G401 (cell line): ENCODE measurements around the gene GIMAP2. TPM values are rescaled to one million over a fixed set of nuclear protein-coding genes. Genes with fewer than 3 reads are reported as not detected.
"Not testable (repeated sequence)": the region's sequence is repeated elsewhere in the genome, so short reads cannot be mapped to it uniquely, and the experiment has no call there.

Source experiments
- DNase-seq: peaks from one replicate; pipeline ENCODE4 v3.0.0-alpha.2; 2015; ENCODE audit warnings: low spot score
- in situ Hi-C: cut with HindIII; loops from 2 replicates; pipeline ENCODE4 v1.10.0; 2016; ENCODE audit warnings: low sequenced_read_pairs, mixed read lengths
- total RNA-seq: library from RNA; depleted of rRNA; stranded (reverse); fragments of >200 nt; shearing (Covaris generic); gene quantifications from 2 replicates; pipeline ENCODE4 v1.2.3, GENCODE V29; 2014

GIMAP2 gene
- total RNA-seq, 1 experiment from 2014 or later = not detected

- DNase-seq, in situ Hi-C loops: not testable (repeated sequence)
Observed at GRCh38 chr7:150671798-150672585, 13.5 kb upstream of the GIMAP2 start.

GRCh38 chr7:150675714-150676113 lies 9.8 kb upstream of the GIMAP2 start:
- no peak for DNase-seq
- in situ Hi-C loops = no loop called here

- DNase-seq, in situ Hi-C loops: not testable (repeated sequence)
Observed at GRCh38 chr7:150676276-150676675, 9.2 kb upstream of the GIMAP2 start.

GRCh38 chr7:150676854-150677253 lies 8.7 kb upstream of the GIMAP2 start:
- in situ Hi-C loops, DNase-seq: not testable (repeated sequence)

GRCh38 chr7:150678601-150679000 lies 6.9 kb upstream of the GIMAP2 start:
- DNase-seq, in situ Hi-C loops: not testable (repeated sequence)

DNA sequence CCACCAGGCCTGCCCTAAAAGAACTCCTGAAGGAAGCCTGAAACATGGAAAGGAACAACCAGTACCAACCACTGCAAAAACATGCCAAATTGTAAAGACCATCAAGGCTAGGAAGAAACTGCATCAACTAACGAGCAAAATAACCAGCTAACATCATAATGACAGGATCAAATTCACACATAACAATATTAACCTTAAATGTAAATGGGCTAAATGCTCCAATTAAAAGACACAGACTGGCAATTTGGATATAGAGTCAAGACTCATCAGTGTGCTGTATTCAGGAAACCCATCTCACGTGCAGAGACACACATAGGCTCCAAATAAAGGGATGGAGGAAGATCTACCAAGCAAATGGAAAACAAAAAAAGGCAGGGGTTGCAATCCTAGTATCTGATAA lies 5.1 kb upstream of the GIMAP2 start:
- DNase-seq, in situ Hi-C loops: not testable (repeated sequence)

- in situ Hi-C loops = no loop called here
- no peak for DNase-seq
Observed at GRCh38 chr7:150686030-150686631, 625 bp downstream of the GIMAP2 start.

- in situ Hi-C loops = no loop called here
- DNase-seq = no peak
Observed at GRCh38 chr7:150688630-150689029, 3.1 kb downstream of the GIMAP2 start.

DNA sequence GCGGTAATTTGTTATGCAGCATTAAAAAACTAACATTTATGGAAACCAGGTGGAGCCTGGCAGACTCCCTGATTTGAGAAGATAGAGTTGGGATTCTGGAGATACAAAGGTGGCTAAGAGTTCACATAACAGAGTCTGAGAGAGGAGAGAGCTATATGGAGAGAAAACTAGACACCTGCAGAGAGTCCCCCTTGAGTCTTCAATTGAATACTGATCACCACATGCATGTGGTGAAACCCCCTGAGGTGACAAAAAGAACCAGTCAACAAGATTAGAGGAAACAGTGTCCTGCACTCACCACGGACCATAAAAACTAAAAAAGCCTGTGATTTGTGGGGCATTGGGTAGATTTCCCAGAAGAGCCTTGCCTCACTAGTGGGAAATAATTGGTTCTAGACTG lies 10.1 kb downstream of the GIMAP2 start:
- no peak for DNase-seq
- in situ Hi-C loops = no loop called here

- in situ Hi-C loops = no loop called here
Observed at GRCh38 chr7:150703209-150703608, 17.7 kb downstream of the GIMAP2 start.

DNA sequence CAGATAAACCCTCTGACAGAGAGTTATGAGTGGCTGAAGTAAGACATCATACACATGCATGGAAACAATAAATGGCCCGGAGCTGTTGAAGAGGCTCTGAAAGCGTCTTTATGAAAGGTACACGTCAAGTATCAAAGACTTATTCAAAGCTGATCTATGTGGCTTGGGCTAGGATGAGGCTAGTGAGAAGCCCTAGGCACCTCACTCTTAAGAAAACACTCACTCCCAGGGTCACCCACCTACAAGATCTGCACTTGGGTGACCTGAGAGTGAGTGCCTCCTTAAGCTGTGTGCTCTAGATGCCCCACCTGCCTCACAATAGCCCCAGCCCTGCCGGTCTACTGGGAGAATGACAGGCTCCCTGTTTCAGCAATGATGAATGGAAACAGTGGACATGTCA lies 29.8 kb downstream of the GIMAP2 start:
- DNase-seq = no peak
- in situ Hi-C loops = no loop called here

More at GRCh38 chr7:150703209-150703608, 17.7 kb downstream of the GIMAP2 start:
- DNase-seq = no peak

GRCh38 chr7:150715738-150716137 lies 30.2 kb downstream of the GIMAP2 start:
- in situ Hi-C loops = no loop called here
- no peak for DNase-seq

DNA sequence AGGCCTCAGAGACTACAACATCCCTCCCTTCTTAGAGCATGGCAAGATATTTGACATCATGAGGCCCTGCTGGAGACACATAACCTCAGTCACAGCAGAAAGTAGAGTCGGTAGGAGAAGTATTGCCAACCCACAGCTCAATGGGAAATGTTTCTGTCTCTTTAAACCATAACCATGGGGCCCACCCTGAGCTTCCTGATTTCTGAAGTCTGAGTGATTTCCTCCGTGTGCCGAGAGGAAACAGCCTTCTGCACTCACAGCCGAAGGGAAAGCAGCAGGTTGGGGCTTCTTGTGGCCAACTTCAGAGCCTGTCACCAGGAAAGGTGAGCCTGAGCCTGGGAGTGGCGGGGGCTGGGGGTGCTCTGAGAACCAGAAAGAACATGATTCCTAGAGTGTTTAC lies 30.9 kb downstream of the GIMAP2 start, which contains the start of gene GIMAP1:
TSS of gene GIMAP1 (plus strand) at position 246 of the 400 bp plus-strand sequence. CDS start 2,435 bp downstream, outside the sequence.
- DNase-seq = no peak
- in situ Hi-C loops = no loop called here

GRCh38 chr7:150716939-150717338 lies 31.4 kb downstream of the GIMAP2 start:
- in situ Hi-C loops = no loop called here
- no peak for DNase-seq

- no peak for DNase-seq
- in situ Hi-C loops = no loop called here
Observed at GRCh38 chr7:150717814-150718420, 32.4 kb downstream of the GIMAP2 start.

- no peak for DNase-seq
- in situ Hi-C loops = no loop called here
Observed at GRCh38 chr7:150719436-150719835, 33.9 kb downstream of the GIMAP2 start.

DNA sequence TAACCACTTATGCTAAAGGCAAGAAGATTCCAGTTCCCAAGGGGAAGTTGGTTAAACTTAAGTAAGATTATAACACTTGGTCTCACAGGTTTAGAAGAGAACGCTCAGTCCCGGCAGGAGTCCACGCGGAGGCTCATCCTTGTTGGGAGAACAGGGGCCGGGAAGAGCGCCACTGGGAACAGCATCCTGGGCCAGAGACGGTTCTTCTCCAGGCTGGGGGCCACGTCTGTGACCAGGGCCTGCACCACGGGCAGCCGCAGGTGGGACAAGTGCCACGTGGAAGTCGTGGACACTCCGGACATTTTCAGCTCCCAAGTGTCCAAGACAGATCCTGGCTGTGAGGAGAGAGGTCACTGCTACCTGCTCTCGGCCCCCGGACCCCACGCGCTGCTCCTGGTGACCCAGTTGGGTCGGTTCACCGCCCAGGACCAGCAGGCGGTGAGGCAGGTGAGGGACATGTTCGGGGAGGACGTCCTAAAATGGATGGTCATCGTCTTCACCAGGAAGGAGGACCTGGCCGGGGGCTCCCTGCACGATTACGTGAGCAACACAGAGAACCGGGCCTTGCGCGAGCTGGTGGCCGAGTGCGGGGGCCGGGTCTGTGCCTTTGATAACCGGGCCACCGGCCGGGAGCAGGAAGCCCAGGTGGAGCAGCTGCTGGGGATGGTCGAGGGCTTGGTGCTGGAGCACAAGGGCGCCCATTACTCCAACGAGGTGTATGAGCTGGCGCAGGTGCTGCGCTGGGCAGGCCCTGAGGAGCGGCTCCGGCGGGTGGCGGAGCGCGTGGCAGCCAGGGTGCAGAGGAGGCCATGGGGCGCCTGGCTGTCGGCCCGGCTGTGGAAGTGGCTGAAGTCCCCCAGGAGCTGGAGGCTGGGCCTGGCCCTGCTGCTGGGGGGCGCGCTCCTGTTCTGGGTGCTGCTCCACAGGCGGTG lies 34.7 kb downstream of the GIMAP2 start:
- in situ Hi-C loops = no loop called here
- DNase-seq = no peak

DNA sequence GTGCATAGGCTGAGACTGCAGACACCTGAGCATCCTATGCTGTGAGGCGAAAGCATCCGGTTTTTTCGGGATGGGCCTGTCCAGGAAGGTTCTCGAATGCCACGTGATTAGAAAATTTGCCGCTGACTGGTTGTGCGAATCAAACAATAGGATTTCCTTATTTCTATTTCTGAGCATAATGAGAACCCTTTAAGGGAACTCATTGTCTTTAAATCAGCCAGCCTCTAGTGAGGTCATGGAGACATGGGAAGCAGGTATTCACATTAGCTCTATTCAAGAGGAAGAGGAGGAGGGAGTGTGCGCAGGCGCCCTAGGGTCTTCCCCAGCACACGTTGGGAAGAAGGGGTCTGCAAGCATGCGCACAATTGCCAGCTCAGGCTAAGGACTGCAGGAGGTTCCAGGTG lies 36.5 kb downstream of the GIMAP2 start:
- in situ Hi-C loops = no loop called here
- DNase-seq = no peak

DNA sequence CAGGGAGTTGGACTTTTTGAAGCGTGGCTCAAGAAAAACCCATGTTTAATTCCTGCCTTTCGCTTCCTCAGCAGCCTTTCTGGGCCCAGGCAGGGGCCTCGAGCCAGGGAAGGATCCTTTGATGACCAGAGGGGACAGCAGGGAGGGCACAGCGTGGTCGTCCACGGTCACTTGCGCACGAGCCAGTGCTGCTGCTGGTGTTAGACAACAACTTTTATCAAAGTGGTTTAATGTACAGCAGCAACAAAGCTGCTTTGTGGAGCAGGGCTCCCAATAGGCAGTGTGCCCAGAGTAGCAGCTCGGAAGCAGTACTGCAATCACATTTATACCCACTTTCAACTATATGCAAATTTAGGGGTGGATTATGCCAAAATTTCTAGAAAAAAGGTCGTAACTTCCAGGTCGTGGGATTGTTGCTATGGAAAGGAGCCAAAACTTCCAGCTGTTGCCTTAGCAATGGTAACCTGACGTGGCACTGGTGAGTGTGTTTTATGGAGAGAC lies 37.0 kb downstream of the GIMAP2 start:
- no peak for DNase-seq
- in situ Hi-C loops = no loop called here
